Measurements from ENCODE around the gene SGMS1.

DNA sequence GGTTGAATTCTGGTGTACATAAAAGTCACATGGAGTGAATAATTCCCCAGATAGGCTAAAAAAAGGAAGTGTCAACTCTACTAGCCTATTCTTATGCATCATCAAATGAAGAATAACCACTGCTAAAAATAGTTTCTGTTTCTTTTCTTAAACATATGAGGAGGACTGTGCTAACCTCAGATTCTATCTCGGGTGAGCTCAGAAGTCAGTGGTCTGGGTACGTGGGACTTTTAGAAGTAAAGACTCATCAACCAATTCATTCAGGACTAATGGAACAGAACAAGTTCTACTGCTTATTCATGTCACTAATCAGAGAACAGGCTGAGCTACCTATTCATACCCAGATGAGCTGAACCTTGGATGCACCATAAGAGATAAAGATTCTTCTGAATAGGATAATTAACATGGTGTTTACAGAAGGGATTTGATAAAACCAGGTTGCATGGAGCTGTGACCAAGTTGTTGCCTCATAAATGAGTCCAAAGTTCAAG, 362.9 kb downstream of the SGMS1 start:
- TF ChIP-seq, protein P1, sequence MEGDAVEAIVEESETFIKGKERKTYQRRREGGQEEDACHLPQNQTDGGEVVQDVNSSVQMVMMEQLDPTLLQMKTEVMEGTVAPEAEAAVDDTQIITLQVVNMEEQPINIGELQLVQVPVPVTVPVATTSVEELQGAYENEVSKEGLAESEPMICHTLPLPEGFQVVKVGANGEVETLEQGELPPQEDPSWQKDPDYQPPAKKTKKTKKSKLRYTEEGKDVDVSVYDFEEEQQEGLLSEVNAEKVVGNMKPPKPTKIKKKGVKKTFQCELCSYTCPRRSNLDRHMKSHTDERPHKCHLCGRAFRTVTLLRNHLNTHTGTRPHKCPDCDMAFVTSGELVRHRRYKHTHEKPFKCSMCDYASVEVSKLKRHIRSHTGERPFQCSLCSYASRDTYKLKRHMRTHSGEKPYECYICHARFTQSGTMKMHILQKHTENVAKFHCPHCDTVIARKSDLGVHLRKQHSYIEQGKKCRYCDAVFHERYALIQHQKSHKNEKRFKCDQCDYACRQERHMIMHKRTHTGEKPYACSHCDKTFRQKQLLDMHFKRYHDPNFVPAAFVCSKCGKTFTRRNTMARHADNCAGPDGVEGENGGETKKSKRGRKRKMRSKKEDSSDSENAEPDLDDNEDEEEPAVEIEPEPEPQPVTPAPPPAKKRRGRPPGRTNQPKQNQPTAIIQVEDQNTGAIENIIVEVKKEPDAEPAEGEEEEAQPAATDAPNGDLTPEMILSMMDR (IDR thresholded peaks at IDR 0.05) = no peak
- TF ChIP-seq POLR2A (IDR thresholded peaks at IDR 0.05; ENCODE audit: low read depth) = no peak
- no peak for TF ChIP-seq POLR2AphosphoS5 (IDR thresholded peaks at IDR 0.05)
- TF ChIP-seq EP300 (IDR thresholded peaks at IDR 0.05) = no peak
